Upper lobe of left lung (tissue), 4 donors: ENCODE data around the gene SRP68.

Experiments used
- POLR2AphosphoS5 ChIP-seq, 2 donors: sonication (generic); formaldehyde crosslinking; IDR thresholded peaks; one replicate each; pipeline ENCODE4 v1.5.1; 2017; ENCODE audit warnings: antibody characterized with exemption in 2 of 2
- TF ChIP-seq, protein P1 (sequence below), 6 experiments: fragments of 450-650 bp in 4 of 6; fragments of 200-600 bp in 2 of 6; sonication (generic) in 2 of 6; IDR thresholded peaks; one replicate each; pipeline ENCODE4 v1.5.1; 2016 to 2019; ENCODE audit warnings: antibody characterized with exemption in 6 of 6

DNA sequence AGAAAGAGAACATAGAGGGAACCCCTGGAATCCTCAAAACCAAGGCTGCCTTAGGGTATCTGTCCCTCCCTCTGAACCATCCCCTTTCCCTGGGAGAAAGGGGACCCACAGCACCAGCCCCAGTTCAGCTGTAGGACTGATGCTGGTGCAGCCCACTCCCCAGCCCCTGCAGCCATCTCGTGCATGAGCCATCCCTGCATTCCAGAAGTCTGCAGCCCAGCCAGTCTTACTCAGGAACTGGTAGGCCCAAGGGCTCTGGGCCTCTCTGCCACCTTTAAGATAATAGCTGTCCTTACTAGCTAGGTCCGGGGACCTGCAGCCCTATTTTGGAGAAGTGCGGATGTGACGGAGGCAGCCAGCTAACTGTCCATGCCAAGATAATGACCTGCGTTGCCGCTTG is 39.2 kb downstream of the SRP68 start:
- TF ChIP-seq, protein P1, sequence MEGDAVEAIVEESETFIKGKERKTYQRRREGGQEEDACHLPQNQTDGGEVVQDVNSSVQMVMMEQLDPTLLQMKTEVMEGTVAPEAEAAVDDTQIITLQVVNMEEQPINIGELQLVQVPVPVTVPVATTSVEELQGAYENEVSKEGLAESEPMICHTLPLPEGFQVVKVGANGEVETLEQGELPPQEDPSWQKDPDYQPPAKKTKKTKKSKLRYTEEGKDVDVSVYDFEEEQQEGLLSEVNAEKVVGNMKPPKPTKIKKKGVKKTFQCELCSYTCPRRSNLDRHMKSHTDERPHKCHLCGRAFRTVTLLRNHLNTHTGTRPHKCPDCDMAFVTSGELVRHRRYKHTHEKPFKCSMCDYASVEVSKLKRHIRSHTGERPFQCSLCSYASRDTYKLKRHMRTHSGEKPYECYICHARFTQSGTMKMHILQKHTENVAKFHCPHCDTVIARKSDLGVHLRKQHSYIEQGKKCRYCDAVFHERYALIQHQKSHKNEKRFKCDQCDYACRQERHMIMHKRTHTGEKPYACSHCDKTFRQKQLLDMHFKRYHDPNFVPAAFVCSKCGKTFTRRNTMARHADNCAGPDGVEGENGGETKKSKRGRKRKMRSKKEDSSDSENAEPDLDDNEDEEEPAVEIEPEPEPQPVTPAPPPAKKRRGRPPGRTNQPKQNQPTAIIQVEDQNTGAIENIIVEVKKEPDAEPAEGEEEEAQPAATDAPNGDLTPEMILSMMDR (IDR thresholded peaks at IDR 0.05): no peak
- TF ChIP-seq POLR2AphosphoS5 (IDR thresholded peaks at IDR 0.05): no peak
